Spinal cord (tissue), 10 donors: ENCODE results near the gene PRRC2A. TPM values are rescaled to one million over a fixed set of nuclear protein-coding genes. Genes with fewer than 3 reads are reported as not detected.

Experiments used
- DNase-seq, 6 donors: peaks; one replicate each; pipeline versions ENCODE4 v3.0.0 to v3.0.0-alpha.2; 2013 to 2015; ENCODE audit warnings: low spot score in 6 of 6, low read depth in 4 of 6
- H3K27ac ChIP-seq: one replicate; pipeline ENCODE4 v1.5.1; 2013; ENCODE audit warnings: low read depth, low read length, control low read depth
- H3K27me3 ChIP-seq: one replicate; pipeline ENCODE4 v1.6.1; 2013; ENCODE audit warnings: low read length; ENCODE audit not compliant: control insufficient read depth, insufficient read depth
- H3K36me3 ChIP-seq: one replicate; pipeline ENCODE4 v1.6.1; 2013; ENCODE audit warnings: low read length; ENCODE audit not compliant: control insufficient read depth, insufficient read depth
- H3K4me1 ChIP-seq: one replicate; pipeline ENCODE4 v1.6.1; 2013; ENCODE audit warnings: low read length; ENCODE audit not compliant: control insufficient read depth, insufficient read depth
- H3K4me3 ChIP-seq: one replicate; pipeline ENCODE4 v1.5.1; 2013; ENCODE audit warnings: low read depth, low read length, control low read depth
- H3K9me3 ChIP-seq: one replicate; pipeline ENCODE4 v1.6.1; 2013; ENCODE audit warnings: low read length; ENCODE audit not compliant: control insufficient read depth, insufficient read depth
- WGBS: methylation state at CpG from one replicate; pipeline ENCODE4 v1.1.5; 2013; ENCODE audit warnings: missing lambda C conversion rate; ENCODE audit not compliant: insufficient coverage; 5-methylcytosine and 5-hydroxymethylcytosine counted together
- long read RNA-seq, 4 donors: transcript quantifications; one replicate each; lab custom pipeline, GENCODE V29; 2026
- polyA plus RNA-seq, 2 donors: library from polyadenylated mRNA; unstranded; fragments of 120-200 nt; gene quantifications; one replicate each; pipeline ENCODE4 v1.2.1, GENCODE V29; 2013; ENCODE audit not compliant: insufficient read length in 2 of 2
- total RNA-seq, 2 donors: library from RNA; depleted of rRNA in 1 of 2; stranded (reverse); fragments of 120-200 nt in 1 of 2; fragments of >200 nt in 1 of 2; gene quantifications; one replicate each; pipeline versions ENCODE4 v1.2.3 to v1.2.4, GENCODE V29; 2013 to 2014
- donor health status: healthy.

The PRRC2A gene
- total RNA-seq = 10 to 100 TPM; 48.7 to 79.6 TPM
- 100 to 1,000 TPM; 241 to 250 TPM for polyA plus RNA-seq
- long read RNA-seq, donor 1, full-length matches to known transcripts = 13 of 158 reads
- long read RNA-seq, donor 1, partial matches to known transcripts = 126 of 158 reads
- long read RNA-seq, donor 1, other reads (novel, unspliced or antisense) = 19 of 158 reads
- long read RNA-seq, donor 2, partial matches to known transcripts = 113 of 165 reads
- long read RNA-seq, donor 2, other reads (novel, unspliced or antisense) = 48 of 165 reads
- long read RNA-seq, donor 3, partial matches to known transcripts = 87 of 91 reads
- long read RNA-seq, donor 3, other reads (novel, unspliced or antisense) = 0 of 91 reads
- long read RNA-seq, donor 4, partial matches to known transcripts = 44 of 55 reads
- long read RNA-seq, donor 4, other reads (novel, unspliced or antisense) = 0 of 55 reads

DNA sequence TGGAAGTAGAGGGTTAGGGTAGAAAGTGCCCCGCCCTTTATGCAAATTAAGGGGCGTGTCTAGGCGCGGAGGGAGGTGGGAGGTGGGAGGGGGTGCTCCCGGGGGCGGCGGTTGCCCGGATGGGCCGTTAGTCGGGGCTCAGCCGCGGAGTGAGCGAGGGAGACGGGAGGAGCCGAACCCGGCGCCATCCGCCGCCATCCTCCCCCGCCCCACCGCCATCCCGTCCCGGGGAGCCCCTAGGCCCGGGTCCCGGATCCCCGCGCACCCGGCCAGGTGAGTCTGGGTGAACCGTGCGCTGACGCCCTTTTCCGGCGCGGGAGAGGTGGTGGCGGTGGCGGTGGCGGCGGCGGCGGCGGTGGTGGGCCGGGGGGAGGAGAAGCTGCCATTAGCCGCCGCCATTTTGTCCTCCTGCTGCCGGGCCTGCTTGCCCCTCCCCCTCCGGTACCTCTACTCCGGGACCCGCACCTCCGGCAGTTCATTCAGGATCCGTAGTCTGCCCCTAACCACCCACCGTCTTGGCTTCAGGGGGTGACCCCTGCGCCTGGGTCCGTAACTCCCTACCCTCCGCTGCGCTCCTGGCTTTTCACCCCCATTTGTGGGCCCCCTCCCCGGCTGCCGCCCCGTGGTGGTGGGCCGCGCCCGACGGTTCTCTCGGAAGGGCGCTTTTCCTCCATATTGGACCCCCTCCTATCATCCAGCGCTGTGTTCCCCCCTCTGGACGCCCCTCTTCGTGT lies at the start of gene PRRC2A:
Gene PRRC2A (plus strand): TSS at position 130 of the 734 bp plus-strand sequence. CDS start 2,075 bp downstream, outside the sequence.
- Histone ChIP-seq H3K4me3 (peak within 1 kb of the TSS; percentile 99), H3K36me3 (peaks cover 33% of the 10 kb centered on the region), H3K27me3 (no peaks in the 10 kb centered on the region), H3K27ac (peak within 1 kb of the TSS; percentile 100), H3K9me3 (no peaks in the 10 kb centered on the region), H3K4me1 (peaks cover 13% of the 10 kb centered on the region)
- under 1% methylated on average over 53 of the region's 67 CpGs for WGBS
- DNase-seq = peak in 5 of 6 donors; percentile 22 to 92 (median 62)

DNA sequence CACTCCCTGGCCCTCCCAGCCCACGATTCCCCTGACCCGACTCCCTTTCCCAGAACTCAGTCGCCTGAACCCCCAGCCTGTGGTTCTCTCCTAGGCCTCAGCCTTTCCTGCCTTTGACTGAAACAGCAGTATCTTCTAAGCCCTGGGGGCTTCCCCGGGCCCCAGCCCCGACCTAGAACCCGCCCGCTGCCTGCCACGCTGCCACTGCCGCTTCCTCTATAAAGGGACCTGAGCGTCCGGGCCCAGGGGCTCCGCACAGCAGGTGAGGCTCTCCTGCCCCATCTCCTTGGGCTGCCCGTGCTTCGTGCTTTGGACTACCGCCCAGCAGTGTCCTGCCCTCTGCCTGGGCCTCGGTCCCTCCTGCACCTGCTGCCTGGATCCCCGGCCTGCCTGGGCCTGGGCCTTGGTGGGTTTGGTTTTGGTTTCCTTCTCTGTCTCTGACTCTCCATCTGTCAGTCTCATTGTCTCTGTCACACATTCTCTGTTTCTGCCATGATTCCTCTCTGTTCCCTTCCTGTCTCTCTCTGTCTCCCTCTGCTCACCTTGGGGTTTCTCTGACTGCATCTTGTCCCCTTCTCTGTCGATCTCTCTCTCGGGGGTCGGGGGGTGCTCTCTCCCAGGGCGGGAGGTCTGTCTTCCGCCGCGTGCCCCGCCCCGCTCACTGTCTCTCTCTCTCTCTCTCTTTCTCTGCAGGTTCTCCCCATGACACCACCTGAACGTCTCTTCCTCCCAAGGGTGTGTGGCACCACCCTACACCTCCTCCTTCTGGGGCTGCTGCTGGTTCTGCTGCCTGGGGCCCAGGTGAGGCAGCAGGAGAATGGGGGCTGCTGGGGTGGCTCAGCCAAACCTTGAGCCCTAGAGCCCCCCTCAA lies 48.2 kb upstream of the PRRC2A start, which contains the start of gene LTA:
Gene LTA (plus strand): TSS at position 249 of the 871 bp plus-strand sequence. CDS start 454 bp downstream, at position 703.
- Histone ChIP-seq H3K36me3 (no peaks in the 10 kb centered on the region), H3K27me3 (no peaks in the 10 kb centered on the region), H3K27ac (no peak within 1 kb of the TSS), H3K9me3 (no peaks in the 10 kb centered on the region), H3K4me3 (no peak within 1 kb of the TSS), H3K4me1 (no peaks in the 10 kb centered on the region)
- WGBS = 80% methylated on average over 26 of the region's 27 CpGs
- DNase-seq = no peak

- Histone ChIP-seq H3K36me3 (no peaks in the 10 kb centered on the region), H3K4me3 (no peak overlapping the region), H3K9me3 (no peaks in the 10 kb centered on the region), H3K27me3 (no peaks in the 10 kb centered on the region), H3K4me1 (no peaks in the 10 kb centered on the region), H3K27ac (no peak overlapping the region)
- DNase-seq = no peak
- 86% methylated on average over 9 of the region's 9 CpGs for WGBS
Measured at GRCh38 chr6:31573239-31574105, 47.0 kb upstream of the PRRC2A start.

- 77% methylated on average over 14 of the region's 14 CpGs for WGBS
- Histone ChIP-seq H3K27ac (no peak overlapping the region), H3K9me3 (no peaks in the 10 kb centered on the region), H3K4me3 (no peak overlapping the region), H3K36me3 (no peaks in the 10 kb centered on the region), H3K4me1 (no peaks in the 10 kb centered on the region), H3K27me3 (no peaks in the 10 kb centered on the region)
- no peak for DNase-seq
Measured at GRCh38 chr6:31574106-31575061, 46.1 kb upstream of the PRRC2A start.

GRCh38 chr6:31575335-31575901 lies 45.1 kb upstream of the PRRC2A start, which contains the start of gene TNF:
TNF (plus strand) TSS chr6:31575565; CDS start chr6:31575742, 177 bp downstream.
- H3K27me3 ChIP-seq = no peaks in the 10 kb centered on the region
- peaks cover 4% of the 10 kb centered on the region for H3K4me1 ChIP-seq
- no peak within 1 kb of the TSS for H3K27ac ChIP-seq
- DNase-seq = no peak
- 66% methylated on average over 15 of the region's 19 CpGs for WGBS
- no peaks in the 10 kb centered on the region for H3K9me3 ChIP-seq
- H3K4me3 ChIP-seq = no peak within 1 kb of the TSS
- H3K36me3 ChIP-seq = no peaks in the 10 kb centered on the region

- DNase-seq = no peak
- H3K4me1 ChIP-seq = peaks cover 9% of the 10 kb centered on the region
- peaks cover 2% of the 10 kb centered on the region for H3K27me3 ChIP-seq
- no peak overlapping the region for H3K4me3 ChIP-seq
- 74% methylated on average over 5 of the region's 8 CpGs for WGBS
- H3K27ac ChIP-seq = no peak overlapping the region
- no peaks in the 10 kb centered on the region for H3K9me3 ChIP-seq
- no peaks in the 10 kb centered on the region for H3K36me3 ChIP-seq
Measured at GRCh38 chr6:31575952-31576685, 44.4 kb upstream of the PRRC2A start.

DNA sequence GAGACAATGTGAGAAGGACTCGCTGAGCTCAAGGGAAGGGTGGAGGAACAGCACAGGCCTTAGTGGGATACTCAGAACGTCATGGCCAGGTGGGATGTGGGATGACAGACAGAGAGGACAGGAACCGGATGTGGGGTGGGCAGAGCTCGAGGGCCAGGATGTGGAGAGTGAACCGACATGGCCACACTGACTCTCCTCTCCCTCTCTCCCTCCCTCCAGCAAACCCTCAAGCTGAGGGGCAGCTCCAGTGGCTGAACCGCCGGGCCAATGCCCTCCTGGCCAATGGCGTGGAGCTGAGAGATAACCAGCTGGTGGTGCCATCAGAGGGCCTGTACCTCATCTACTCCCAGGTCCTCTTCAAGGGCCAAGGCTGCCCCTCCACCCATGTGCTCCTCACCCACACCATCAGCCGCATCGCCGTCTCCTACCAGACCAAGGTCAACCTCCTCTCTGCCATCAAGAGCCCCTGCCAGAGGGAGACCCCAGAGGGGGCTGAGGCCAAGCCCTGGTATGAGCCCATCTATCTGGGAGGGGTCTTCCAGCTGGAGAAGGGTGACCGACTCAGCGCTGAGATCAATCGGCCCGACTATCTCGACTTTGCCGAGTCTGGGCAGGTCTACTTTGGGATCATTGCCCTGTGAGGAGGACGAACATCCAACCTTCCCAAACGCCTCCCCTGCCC lies 43.5 kb upstream of the PRRC2A start:
- 89% methylated on average over 14 of the region's 19 CpGs for WGBS
- peaks cover 2% of the 10 kb centered on the region for H3K27me3 ChIP-seq
- H3K9me3 ChIP-seq = no peaks in the 10 kb centered on the region
- no peak for DNase-seq
- no peaks in the 10 kb centered on the region for H3K36me3 ChIP-seq
- H3K27ac ChIP-seq = no peak overlapping the region
- peaks cover 18% of the 10 kb centered on the region for H3K4me1 ChIP-seq
- no peak overlapping the region for H3K4me3 ChIP-seq
